ENCODE results near the gene PRELID3B.

Gene PRELID3B

DNA sequence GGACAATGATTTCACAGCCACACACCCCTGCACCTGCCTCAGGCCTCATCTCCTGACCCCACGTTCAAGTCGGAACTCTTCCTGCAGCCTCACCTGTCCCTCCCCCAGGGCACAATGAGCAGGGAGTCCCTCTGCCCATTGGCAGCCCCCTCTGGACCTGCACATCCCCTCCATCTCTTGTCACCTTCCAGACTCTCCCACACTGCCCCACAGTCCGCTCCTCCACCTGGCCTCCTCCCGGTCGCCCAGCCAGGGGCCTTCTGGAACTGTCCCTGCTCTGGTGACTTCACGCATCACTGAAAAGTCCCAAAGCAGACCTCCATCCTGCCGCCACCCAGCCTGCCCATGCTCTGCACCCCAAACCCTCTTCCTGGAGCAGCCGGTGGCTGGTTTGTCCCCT, 40.2 kb downstream of the PRELID3B start:
- Histone ChIP-seq H3K18ac (ENCODE audit: low read length) (no peak overlapping the region), H3K36me3 (ENCODE audit: control insufficient read depth, insufficient read depth, low read length) (no peaks in the 10 kb centered on the region), H3K79me2 (ENCODE audit: control insufficient read depth, insufficient read depth, low read length) (no peaks in the 10 kb centered on the region), H2BK120ac (ENCODE audit: low read depth, low read length) (no peak overlapping the region), H4K5ac (ENCODE audit: low read length) (no peak overlapping the region), H3K4me3 (ENCODE audit: low read length) (no peak overlapping the region), H2BK15ac (replicated peaks; ENCODE audit: low read depth) (no peak overlapping the region), H2BK5ac (ENCODE audit: low read length) (no peak overlapping the region), H4K8ac (ENCODE audit: low read depth, low read length) (no peak overlapping the region), H3K23ac (ENCODE audit: low read length) (no peak overlapping the region), H2AK5ac (ENCODE audit: low read length) (no peak overlapping the region), H3K9ac (ENCODE audit: low read length) (no peak overlapping the region), H3K4ac (ENCODE audit: low read depth, low read length) (no peak overlapping the region), H3K27me3 (ENCODE audit: insufficient read depth, low read length, poor library complexity) (no peaks in the 10 kb centered on the region), H3K56ac (ENCODE audit: low read length) (no peak overlapping the region), H3K79me1 (ENCODE audit: low read length) (peaks cover 5% of the 10 kb centered on the region), H3K27ac (ENCODE audit: low read depth, low read length) (no peak overlapping the region), H3K4me2 (ENCODE audit: low read length) (no peak overlapping the region), H3K4me1 (ENCODE audit: control insufficient read depth, low read depth, low read length) (no peaks in the 10 kb centered on the region)
- no peak for DNase-seq
- WGBS (ENCODE audit: extremely low coverage, insufficient coverage, low lambda C conversion rate), result no CpG with 5 or more reads among the region's 8 CpGs

DNA sequence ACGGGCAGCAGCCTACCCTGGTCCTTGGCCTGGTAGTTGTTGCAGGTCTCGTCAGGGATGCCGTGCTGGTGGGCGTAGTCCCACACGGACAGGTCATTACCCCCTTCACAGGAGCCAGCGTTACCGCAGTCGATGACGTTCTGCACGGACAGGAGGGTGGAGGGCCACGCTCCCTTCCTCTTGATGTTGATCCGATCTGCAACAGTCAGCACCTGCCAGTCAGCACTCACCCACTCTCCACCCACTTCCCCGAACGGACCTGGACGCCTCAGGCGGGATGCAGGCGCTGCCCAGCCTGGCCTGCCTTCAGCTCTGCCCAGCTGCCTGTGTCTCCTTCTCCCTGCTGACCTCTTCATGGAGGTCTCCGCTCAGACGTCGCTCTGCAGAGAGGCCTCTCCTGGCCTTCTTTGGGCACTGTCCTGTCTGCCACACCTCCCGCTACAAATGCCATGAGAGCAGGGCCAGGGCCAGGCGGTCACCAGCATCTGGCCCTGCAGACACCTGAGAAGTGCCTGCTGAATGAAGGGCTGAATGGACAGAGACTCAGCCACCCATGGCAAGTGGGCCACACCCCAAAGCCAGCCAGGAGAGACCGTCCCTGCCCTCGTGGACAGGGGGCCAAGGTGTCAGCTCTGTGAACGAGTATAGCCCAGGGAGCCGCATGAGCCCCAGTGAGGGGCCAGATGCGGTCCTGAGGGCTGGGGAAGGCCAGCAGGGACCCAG, 41.0 kb downstream of the PRELID3B start:
- no peak overlapping the region for H3K18ac ChIP-seq (ENCODE audit: low read length)
- no peak overlapping the region for H3K4me3 ChIP-seq (ENCODE audit: low read length)
- H3K23ac ChIP-seq (ENCODE audit: low read length), result no peak overlapping the region
- H4K8ac ChIP-seq (ENCODE audit: low read depth, low read length), result no peak overlapping the region
- peaks cover 5% of the 10 kb centered on the region for H3K79me1 ChIP-seq (ENCODE audit: low read length)
- no peak overlapping the region for H2BK5ac ChIP-seq (ENCODE audit: low read length)
- H2AK5ac ChIP-seq (ENCODE audit: low read length), result no peak overlapping the region
- no peak overlapping the region for H3K4ac ChIP-seq (ENCODE audit: low read depth, low read length)
- no peak overlapping the region for H2BK15ac ChIP-seq (replicated peaks; ENCODE audit: low read depth)
- no peaks in the 10 kb centered on the region for H3K4me1 ChIP-seq (ENCODE audit: control insufficient read depth, low read depth, low read length)
- H3K27me3 ChIP-seq (ENCODE audit: insufficient read depth, low read length, poor library complexity), result no peaks in the 10 kb centered on the region
- H3K36me3 ChIP-seq (ENCODE audit: control insufficient read depth, insufficient read depth, low read length), result no peaks in the 10 kb centered on the region
- no peak overlapping the region for H3K4me2 ChIP-seq (ENCODE audit: low read length)
- DNase-seq, result no peak
- no peak overlapping the region for H3K56ac ChIP-seq (ENCODE audit: low read length)
- H4K5ac ChIP-seq (ENCODE audit: low read length), result no peak overlapping the region
- no peak overlapping the region for H2BK120ac ChIP-seq (ENCODE audit: low read depth, low read length)
- no CpG with 5 or more reads among the region's 27 CpGs for WGBS (ENCODE audit: extremely low coverage, insufficient coverage, low lambda C conversion rate)
- H3K27ac ChIP-seq (ENCODE audit: low read depth, low read length), result no peak overlapping the region
- no peak overlapping the region for H3K9ac ChIP-seq (ENCODE audit: low read length)
- no peaks in the 10 kb centered on the region for H3K79me2 ChIP-seq (ENCODE audit: control insufficient read depth, insufficient read depth, low read length)

DNA sequence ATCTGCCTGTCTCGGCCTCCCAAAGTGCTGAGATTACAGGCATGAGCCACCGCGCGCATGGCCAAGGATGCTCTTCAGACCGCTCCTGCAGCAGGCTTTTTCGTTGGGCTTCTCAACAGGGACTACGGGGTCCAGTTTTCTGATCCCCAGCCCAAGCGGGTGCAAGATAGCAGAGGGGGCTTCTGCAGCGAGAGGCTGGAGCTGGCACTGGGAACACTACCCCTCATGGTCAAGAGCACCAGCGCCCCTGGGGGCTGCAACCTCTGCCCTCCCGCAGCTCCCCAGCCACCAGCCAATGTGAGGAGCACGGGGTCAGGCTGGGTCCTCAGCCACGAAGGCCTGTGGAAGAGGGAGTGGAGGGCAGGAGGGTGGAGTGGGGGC, 41.5 kb downstream of the PRELID3B start:
- no peak overlapping the region for H3K23ac ChIP-seq (ENCODE audit: low read length)
- no CpG with 5 or more reads among the region's 13 CpGs for WGBS (ENCODE audit: extremely low coverage, insufficient coverage, low lambda C conversion rate)
- no peak overlapping the region for H4K5ac ChIP-seq (ENCODE audit: low read length)
- H2BK15ac ChIP-seq (replicated peaks; ENCODE audit: low read depth), result no peak overlapping the region
- peaks cover 1% of the 10 kb centered on the region for H3K36me3 ChIP-seq (ENCODE audit: control insufficient read depth, insufficient read depth, low read length)
- peaks cover 2% of the 10 kb centered on the region for H3K79me1 ChIP-seq (ENCODE audit: low read length)
- no peaks in the 10 kb centered on the region for H3K79me2 ChIP-seq (ENCODE audit: control insufficient read depth, insufficient read depth, low read length)
- no peak for DNase-seq
- H2BK5ac ChIP-seq (ENCODE audit: low read length), result no peak overlapping the region
- H3K4me3 ChIP-seq (ENCODE audit: low read length), result no peak overlapping the region
- H2BK120ac ChIP-seq (ENCODE audit: low read depth, low read length), result no peak overlapping the region
- H3K4me1 ChIP-seq (ENCODE audit: control insufficient read depth, low read depth, low read length), result no peaks in the 10 kb centered on the region
- H3K27me3 ChIP-seq (ENCODE audit: insufficient read depth, low read length, poor library complexity), result no peaks in the 10 kb centered on the region
- H3K18ac ChIP-seq (ENCODE audit: low read length), result no peak overlapping the region
- H3K9ac ChIP-seq (ENCODE audit: low read length), result no peak overlapping the region
- H3K56ac ChIP-seq (ENCODE audit: low read length), result no peak overlapping the region
- H3K27ac ChIP-seq (ENCODE audit: low read depth, low read length), result no peak overlapping the region
- no peak overlapping the region for H4K8ac ChIP-seq (ENCODE audit: low read depth, low read length)
- no peak overlapping the region for H3K4ac ChIP-seq (ENCODE audit: low read depth, low read length)
- H3K4me2 ChIP-seq (ENCODE audit: low read length), result no peak overlapping the region
- H2AK5ac ChIP-seq (ENCODE audit: low read length), result no peak overlapping the region

DNA sequence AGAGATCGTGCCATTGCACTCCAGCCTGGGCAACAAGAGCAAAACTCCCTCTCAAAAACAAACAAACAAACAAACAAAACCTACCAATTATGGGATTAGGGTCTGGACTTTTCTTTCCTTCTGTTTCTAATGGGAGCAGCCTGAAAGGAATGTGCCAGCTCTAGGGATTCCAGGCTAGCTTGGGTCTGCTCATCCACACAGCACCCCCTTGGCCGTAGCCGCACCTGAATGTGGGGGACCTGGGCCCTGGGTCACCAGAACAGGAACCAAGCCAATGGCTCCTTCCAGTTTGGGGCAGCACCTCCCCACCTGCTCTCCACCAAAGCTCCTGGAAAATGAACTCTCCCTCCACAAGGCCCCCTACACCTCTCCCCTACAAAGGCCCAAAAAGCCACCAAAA, 42.3 kb downstream of the PRELID3B start:
- Histone ChIP-seq H3K9ac (ENCODE audit: low read length) (no peak overlapping the region), H3K36me3 (ENCODE audit: control insufficient read depth, insufficient read depth, low read length) (peaks cover 3% of the 10 kb centered on the region)

DNA sequence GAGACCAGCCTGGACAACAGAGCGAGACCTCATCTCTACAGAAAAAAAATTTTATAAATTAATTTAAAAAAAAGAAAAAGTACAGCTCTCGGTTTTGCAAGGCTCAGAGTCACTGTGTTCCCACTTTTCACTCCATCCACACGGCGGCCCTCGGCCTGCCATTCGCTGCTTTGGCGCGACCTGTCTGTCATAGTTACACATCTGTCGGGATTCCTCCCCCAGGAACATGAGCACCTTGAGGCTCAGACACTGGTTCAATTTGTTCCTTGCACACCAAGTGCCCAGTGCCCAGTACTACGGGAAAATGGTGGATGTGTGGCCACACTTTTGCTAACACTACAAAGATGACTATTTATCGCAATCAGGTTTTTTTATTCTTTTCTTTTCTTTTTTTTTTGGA, 43.9 kb downstream of the PRELID3B start:
- no peaks in the 10 kb centered on the region for H3K27me3 ChIP-seq (ENCODE audit: insufficient read depth, low read length, poor library complexity)
- H3K18ac ChIP-seq (ENCODE audit: low read length), result no peak overlapping the region
- H3K4me1 ChIP-seq (ENCODE audit: control insufficient read depth, low read depth, low read length), result no peaks in the 10 kb centered on the region
- H2BK120ac ChIP-seq (ENCODE audit: low read depth, low read length), result no peak overlapping the region
- H4K5ac ChIP-seq (ENCODE audit: low read length), result no peak overlapping the region
- no peak overlapping the region for H2AK5ac ChIP-seq (ENCODE audit: low read length)
- H3K9ac ChIP-seq (ENCODE audit: low read length), result no peak overlapping the region
- peaks cover 7% of the 10 kb centered on the region for H3K36me3 ChIP-seq (ENCODE audit: control insufficient read depth, insufficient read depth, low read length)
- H3K56ac ChIP-seq (ENCODE audit: low read length), result no peak overlapping the region
- H2BK15ac ChIP-seq (replicated peaks; ENCODE audit: low read depth), result no peak overlapping the region
- H3K27ac ChIP-seq (ENCODE audit: low read depth, low read length), result no peak overlapping the region
- H3K79me2 ChIP-seq (ENCODE audit: control insufficient read depth, insufficient read depth, low read length), result no peaks in the 10 kb centered on the region
- no peak for DNase-seq
- H3K4me2 ChIP-seq (ENCODE audit: low read length), result no peak overlapping the region
- no peak overlapping the region for H4K8ac ChIP-seq (ENCODE audit: low read depth, low read length)
- no peak overlapping the region for H3K4ac ChIP-seq (ENCODE audit: low read depth, low read length)
- WGBS (ENCODE audit: extremely low coverage, insufficient coverage, low lambda C conversion rate), result no CpG with 5 or more reads among the region's 11 CpGs
- H3K23ac ChIP-seq (ENCODE audit: low read length), result no peak overlapping the region
- no peak overlapping the region for H2BK5ac ChIP-seq (ENCODE audit: low read length)
- no peak overlapping the region for H3K4me3 ChIP-seq (ENCODE audit: low read length)
- no peaks in the 10 kb centered on the region for H3K79me1 ChIP-seq (ENCODE audit: low read length)

More for the DNA sequence above, 42.3 kb downstream of the PRELID3B start:
- no peak overlapping the region for H2BK5ac ChIP-seq (ENCODE audit: low read length)
- H3K4me1 ChIP-seq (ENCODE audit: control insufficient read depth, low read depth, low read length), result no peaks in the 10 kb centered on the region
- H4K5ac ChIP-seq (ENCODE audit: low read length), result no peak overlapping the region
- peaks cover 1% of the 10 kb centered on the region for H3K79me1 ChIP-seq (ENCODE audit: low read length)
- H3K79me2 ChIP-seq (ENCODE audit: control insufficient read depth, insufficient read depth, low read length), result no peaks in the 10 kb centered on the region
- no peak overlapping the region for H2BK15ac ChIP-seq (replicated peaks; ENCODE audit: low read depth)
- no peak overlapping the region for H3K4me2 ChIP-seq (ENCODE audit: low read length)
- H3K56ac ChIP-seq (ENCODE audit: low read length), result no peak overlapping the region
- H3K4ac ChIP-seq (ENCODE audit: low read depth, low read length), result no peak overlapping the region
- DNase-seq, result no peak
- no peak overlapping the region for H2AK5ac ChIP-seq (ENCODE audit: low read length)
- no peaks in the 10 kb centered on the region for H3K27me3 ChIP-seq (ENCODE audit: insufficient read depth, low read length, poor library complexity)
- H2BK120ac ChIP-seq (ENCODE audit: low read depth, low read length), result no peak overlapping the region
- H3K23ac ChIP-seq (ENCODE audit: low read length), result no peak overlapping the region
- no peak overlapping the region for H3K18ac ChIP-seq (ENCODE audit: low read length)
- no peak overlapping the region for H4K8ac ChIP-seq (ENCODE audit: low read depth, low read length)
- no peak overlapping the region for H3K4me3 ChIP-seq (ENCODE audit: low read length)
- no CpG with 5 or more reads among the region's 3 CpGs for WGBS (ENCODE audit: extremely low coverage, insufficient coverage, low lambda C conversion rate)
- H3K27ac ChIP-seq (ENCODE audit: low read depth, low read length), result no peak overlapping the region

Measured in mesendoderm (in vitro differentiated cells).